Tibial nerve (tissue), 4 donors: ENCODE data around the gene ETV3.
"Not testable (repeated sequence)": the region's sequence is repeated elsewhere in the genome, so short reads cannot be mapped to it uniquely, and the experiment has no call there.

ENCODE experiments used
- EP300 ChIP-seq, 2 donors: sonication (generic); formaldehyde crosslinking; IDR thresholded peaks; one replicate each; pipeline ENCODE4 v1.6.1; 2017; ENCODE audit warnings: antibody characterized with exemption in 2 of 2, mild to moderate bottlenecking in 1 of 2
- POLR2A ChIP-seq, 2 donors: fragments of 450-650 bp; IDR thresholded peaks; one replicate each; pipeline ENCODE4 v1.6.1; 2017; ENCODE audit warnings: antibody characterized with exemption in 2 of 2, mild to moderate bottlenecking in 2 of 2, moderate library complexity in 2 of 2
- TF ChIP-seq, protein P1 (sequence below), 5 experiments: fragments of 200-600 bp in 3 of 5; fragments of 450-650 bp in 2 of 5; sonication (generic) in 3 of 5; IDR thresholded peaks; one replicate each; pipeline ENCODE4 v1.5.1; 2016 to 2019; ENCODE audit warnings: antibody characterized with exemption in 5 of 5, mild to moderate bottlenecking in 3 of 5, moderate library complexity in 2 of 5

DNA sequence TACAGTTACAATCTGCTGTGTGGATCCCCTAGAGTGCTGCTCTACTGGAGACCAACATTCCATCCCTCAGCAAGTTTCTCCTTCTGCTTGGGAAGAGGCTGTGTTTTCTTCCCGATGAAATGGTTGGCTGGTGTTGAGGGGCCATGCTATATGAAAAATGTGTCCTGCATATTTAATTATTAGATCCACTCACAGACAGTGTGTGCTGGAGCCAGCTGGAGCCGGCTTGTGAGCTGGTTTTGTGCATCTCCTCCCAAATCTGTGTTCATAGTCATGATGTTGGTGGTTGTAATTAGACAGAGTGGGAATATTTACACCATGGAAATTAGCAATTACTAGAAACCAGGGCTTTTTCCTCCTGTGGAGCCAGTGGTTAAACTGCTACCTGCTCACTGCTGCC, 34.4 kb upstream of the ETV3 start:
- TF ChIP-seq EP300, POLR2A (IDR thresholded peaks at IDR 0.05): not testable (repeated sequence)
- TF ChIP-seq, protein P1, sequence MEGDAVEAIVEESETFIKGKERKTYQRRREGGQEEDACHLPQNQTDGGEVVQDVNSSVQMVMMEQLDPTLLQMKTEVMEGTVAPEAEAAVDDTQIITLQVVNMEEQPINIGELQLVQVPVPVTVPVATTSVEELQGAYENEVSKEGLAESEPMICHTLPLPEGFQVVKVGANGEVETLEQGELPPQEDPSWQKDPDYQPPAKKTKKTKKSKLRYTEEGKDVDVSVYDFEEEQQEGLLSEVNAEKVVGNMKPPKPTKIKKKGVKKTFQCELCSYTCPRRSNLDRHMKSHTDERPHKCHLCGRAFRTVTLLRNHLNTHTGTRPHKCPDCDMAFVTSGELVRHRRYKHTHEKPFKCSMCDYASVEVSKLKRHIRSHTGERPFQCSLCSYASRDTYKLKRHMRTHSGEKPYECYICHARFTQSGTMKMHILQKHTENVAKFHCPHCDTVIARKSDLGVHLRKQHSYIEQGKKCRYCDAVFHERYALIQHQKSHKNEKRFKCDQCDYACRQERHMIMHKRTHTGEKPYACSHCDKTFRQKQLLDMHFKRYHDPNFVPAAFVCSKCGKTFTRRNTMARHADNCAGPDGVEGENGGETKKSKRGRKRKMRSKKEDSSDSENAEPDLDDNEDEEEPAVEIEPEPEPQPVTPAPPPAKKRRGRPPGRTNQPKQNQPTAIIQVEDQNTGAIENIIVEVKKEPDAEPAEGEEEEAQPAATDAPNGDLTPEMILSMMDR (IDR thresholded peaks at IDR 0.05) = not testable (repeated sequence)
